ENCODE results near the gene TC2N.

DNA sequence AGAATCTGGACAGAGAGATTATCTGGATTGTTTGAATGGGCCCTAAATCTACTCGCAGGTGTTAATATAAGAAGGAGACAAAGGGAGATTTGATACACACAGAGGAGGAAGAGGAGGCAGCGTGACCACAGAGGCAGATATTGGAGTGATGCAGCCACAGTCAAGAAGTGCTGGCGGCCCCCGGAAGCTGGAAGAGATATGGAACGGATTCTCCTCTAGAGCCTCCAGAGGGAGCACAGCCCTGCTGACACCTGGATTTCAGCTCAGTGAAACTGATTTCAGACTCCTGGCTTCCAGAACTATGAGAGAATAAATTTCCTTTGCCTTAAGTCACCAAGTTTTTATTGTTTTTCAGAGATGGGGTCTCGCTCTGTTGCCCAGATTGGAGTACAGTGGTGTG, 9.2 kb upstream of the TC2N start:
- TF ChIP-seq, protein P1, sequence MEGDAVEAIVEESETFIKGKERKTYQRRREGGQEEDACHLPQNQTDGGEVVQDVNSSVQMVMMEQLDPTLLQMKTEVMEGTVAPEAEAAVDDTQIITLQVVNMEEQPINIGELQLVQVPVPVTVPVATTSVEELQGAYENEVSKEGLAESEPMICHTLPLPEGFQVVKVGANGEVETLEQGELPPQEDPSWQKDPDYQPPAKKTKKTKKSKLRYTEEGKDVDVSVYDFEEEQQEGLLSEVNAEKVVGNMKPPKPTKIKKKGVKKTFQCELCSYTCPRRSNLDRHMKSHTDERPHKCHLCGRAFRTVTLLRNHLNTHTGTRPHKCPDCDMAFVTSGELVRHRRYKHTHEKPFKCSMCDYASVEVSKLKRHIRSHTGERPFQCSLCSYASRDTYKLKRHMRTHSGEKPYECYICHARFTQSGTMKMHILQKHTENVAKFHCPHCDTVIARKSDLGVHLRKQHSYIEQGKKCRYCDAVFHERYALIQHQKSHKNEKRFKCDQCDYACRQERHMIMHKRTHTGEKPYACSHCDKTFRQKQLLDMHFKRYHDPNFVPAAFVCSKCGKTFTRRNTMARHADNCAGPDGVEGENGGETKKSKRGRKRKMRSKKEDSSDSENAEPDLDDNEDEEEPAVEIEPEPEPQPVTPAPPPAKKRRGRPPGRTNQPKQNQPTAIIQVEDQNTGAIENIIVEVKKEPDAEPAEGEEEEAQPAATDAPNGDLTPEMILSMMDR (IDR thresholded peaks at IDR 0.05; ENCODE audit: poor library complexity, severe bottlenecking): no peak
- TF ChIP-seq SMC3 (conservative IDR thresholded peaks at IDR 0.05; ENCODE audit: poor library complexity): no peak
- TF ChIP-seq POLR2AphosphoS5 (IDR thresholded peaks at IDR 0.05): no peak

Data from neural cell (in vitro differentiated cells).